ENCODE results near the gene OCA2.

OCA2 gene

GRCh38 chr15:28103831-28104230 lies 4.7 kb upstream of the OCA2 start:
- DNase-seq: no peak

DNA sequence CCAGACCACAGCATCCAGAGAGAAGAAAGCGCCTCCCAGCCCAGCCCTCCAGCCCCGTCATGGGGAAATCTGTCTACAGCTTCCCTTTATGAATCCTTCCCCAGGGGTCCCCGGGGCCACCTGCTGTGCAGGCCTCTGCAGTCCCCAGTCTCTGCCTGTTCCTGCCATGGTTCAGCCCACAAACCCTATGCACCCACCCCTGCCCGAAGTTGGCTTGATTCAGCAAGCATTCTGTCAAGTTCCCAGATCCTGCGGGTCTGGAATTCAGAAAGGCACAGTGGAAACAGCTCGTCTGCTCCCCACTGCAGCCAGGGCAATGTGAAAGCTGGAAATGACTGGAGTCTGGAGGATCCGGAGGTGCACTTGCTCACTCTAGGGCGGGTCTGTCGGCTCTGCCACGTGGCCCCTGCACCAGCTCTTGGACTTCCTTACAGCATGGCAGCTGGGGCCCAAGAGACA lies 2.9 kb upstream of the OCA2 start:
- no peak for DNase-seq

DNA sequence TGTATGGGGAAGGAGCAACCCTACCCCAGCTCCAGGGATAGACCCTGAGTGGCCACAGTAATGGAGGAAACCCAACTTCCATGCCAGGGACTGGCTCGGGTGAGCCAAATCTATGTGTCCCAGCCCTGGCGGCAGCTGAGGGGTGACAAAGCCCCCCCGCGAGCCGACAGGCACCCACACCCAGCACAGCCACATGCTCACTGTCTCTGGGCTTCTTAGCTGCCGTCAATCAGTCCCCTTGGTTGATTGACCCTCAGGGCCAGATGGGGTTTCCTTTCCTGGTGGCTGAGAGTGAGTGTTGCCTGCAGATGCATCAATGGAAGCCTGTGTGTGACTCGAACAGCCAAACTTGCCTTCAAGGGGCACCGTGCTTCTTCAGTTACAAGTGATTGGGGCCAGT lies 2.1 kb upstream of the OCA2 start:
- DNase-seq: no peak

DNA sequence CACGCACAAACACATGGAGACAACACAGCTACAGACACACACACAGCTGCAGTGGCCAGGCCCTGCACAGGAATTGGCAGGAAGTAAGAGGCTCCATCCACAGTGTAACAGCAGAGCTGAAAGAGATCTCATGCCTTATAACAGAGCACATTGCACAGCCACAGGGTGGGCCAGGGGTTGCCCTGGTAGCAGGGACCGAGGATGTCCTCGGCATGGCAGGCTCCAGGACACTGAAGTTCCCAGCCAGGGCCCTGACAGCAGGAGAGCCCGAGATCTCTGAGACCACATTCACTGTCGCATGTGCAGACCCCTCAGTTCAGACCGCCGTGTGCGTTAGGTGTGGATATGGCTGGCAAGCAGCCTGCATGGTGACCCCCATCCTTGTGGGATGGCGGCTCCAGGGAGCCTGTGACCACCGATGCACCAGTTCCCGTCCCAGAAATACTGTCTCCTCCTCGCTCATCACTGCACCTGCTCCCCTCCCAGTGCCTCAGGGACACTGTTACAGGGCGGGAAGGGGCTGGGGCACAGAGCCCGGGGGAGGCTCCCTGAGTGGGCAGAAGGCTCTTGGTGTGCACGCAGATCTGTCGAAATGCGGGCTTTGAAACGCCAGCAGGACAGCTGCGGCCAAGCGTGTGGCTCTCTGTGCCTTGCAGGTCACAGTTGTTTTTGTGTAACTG lies 1.5 kb upstream of the OCA2 start:
- no peak for DNase-seq

- no peak for DNase-seq
Measured at GRCh38 chr15:28099555-28100140, 533 bp upstream of the OCA2 start.

- DNase-seq: no peak
Measured at GRCh38 chr15:28098360-28098765, 752 bp downstream of the OCA2 start.

DNA sequence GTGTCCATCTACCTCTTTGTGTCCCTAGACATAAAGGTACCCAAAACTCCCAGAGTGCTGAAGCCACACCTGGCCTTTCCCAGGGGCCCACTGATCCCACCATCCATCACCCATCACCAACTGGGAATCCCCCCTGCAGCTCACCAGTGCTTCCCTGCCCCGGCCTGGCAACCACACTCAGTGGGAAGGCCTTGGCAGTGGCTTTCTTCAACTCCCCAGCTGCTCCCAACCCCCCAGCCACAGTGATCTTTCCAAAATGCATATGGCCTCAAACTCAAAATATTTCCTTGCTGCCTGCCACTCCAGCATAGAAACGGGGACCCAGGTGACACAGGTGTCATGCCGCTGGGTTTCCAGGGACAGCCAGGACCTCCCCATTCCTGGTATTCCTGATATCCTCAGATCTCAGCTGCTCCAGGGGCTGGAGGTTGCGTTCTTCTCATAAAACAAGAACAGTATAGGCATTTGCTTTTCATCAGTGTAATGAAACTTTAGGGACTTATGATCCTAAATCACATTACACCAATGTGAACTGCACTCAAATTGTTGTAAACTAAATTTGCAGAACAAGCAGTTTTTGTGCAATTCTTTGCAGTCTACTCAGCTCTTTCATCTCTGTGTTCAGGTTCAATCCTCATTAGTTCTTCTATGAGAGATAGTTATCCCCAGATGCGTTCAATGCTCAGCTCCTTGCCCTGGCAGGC lies 1.3 kb downstream of the OCA2 start:
- DNase-seq: no peak

DNA sequence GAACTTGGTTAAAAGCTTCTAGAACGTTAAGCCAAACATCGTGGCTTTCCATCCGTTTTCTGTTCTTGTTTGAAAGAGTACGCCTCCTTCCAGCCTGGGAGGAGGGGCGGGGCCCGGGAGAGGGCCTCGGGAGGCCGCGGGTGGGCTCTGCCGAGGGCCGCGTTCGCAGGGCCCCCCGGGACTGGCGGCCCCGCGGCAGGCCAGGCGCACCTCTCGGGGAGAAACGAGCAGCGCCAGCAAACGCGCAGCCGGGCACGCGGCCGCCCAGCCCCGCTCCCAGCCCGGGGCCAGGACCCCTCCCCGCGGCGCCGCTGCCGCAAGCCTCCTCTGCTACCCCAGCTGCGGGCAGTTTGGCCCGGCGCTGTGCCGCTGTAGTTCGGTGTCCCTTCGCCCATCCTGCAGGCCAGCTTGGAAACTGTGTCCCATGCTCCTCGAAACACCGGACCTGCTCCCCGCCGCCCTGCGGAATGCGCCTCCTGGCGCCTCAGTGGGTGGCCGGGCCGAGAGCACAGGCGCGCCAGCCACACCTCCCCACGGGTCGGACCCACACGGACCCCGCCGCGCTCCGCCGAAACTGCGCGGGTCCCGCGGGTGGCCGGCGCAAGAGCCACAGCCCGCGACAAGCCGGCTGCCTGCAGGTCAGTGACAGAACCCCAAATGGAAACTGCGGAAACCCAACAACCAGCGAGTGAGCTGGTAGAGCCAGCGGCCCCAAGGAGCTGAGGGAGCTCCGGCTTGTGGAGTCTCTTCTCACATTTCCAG lies 2.3 kb downstream of the OCA2 start:
- DNase-seq: no peak

- no peak for DNase-seq
Measured at GRCh38 chr15:28096411-28096669, 2.8 kb downstream of the OCA2 start.

- DNase-seq: no peak
Measured at GRCh38 chr15:28094732-28095521, 4.2 kb downstream of the OCA2 start.

DNA sequence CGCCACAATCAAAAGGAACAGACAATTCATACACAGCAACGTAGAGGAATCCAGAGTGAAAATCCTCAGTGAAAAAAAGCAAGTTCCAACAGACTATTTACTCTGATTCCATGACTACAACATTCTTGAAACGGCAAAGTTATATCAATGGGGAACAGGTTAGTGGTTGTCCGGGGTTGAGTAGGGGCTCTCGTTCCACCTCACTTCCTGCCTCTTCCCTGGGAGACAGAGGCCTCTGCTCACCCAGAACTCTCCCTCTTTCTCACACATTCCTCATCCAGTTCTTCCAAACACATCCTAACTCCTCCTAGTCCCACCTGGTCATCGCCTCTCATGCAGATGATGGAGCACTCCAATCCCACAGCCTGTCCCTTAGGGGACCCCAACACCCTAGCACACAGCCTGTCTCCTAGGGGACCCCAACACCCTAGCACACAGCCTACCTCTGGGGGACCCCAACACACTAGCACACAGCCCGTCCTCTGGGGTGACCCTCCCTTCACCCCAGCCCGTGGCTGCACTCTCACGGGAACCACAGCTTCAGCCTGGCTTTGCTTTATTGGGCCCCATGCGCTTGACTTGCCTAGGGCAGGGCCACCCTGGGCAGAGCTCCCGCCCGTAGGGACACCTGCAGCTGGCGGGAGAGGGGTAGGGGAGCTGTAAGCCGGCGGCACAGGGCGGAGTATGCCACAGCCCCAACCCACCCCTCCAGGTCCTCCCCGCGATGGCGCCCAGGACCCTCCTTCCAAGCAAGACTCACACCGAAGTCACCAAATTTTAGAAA lies 5.2 kb downstream of the OCA2 start:
- DNase-seq: no peak

GRCh38 chr15:28091313-28091712 lies 7.8 kb downstream of the OCA2 start:
- no peak for DNase-seq

GRCh38 chr15:28086175-28086703 lies 12.9 kb downstream of the OCA2 start:
- DNase-seq: no peak

- DNase-seq: no peak
Measured at GRCh38 chr15:28085489-28086174, 13.5 kb downstream of the OCA2 start.

DNA sequence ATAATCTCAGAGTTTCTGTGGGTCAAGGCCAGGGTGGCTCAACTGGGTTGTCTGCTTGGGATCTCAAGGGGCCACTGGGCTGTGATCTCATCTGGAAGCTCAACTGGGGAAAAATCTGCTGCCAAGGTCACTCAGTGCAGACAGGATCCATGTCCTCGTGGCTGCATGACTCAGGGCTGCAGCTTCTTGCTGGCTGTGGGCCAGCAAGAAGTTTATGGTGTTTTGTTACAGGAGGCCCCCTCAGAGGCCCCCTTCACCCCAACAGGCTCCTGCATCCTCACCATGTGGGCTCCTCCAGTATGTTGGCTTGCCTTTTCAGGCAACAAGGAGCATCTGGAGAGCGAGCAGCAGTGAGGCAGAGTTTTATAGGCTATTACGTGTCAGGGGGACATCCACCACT lies 14.6 kb downstream of the OCA2 start:
- DNase-seq: no peak

DNA sequence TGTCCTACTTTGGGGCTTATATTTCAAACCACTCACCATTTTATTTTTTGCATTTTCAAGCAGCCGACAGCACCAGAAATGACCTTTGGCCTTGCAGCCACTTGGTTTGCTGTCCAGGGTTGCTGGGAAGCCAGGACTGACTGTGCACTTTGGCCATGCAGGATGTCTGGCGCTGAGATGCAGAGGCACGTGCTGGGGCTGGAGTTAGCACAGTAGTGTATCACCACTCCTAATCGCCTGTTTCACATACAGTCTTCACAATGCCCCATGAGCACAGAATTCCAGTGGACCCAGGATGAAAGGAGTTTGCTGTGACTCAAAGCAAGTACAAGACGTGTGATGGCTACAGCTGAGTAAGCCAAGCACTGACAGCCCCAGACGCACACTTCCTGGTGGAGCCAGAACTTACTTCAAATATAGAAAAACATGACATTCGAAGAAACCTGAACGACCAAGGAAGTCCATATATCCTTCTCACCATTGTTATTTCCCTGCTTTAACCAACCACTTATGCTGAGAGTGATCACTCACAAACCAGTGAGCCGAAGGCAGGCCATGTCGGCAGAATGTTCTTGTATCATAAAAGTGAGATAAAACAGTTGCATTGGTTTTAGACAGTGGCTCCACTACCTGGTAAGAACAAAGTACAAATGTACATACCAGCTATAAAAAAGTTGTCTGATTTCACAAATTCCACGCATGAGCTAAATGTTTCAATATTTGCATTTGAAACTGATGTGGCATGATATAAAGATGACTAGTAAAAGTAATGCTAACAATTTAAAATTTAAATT lies 16.0 kb downstream of the OCA2 start:
- no peak for DNase-seq

DNA sequence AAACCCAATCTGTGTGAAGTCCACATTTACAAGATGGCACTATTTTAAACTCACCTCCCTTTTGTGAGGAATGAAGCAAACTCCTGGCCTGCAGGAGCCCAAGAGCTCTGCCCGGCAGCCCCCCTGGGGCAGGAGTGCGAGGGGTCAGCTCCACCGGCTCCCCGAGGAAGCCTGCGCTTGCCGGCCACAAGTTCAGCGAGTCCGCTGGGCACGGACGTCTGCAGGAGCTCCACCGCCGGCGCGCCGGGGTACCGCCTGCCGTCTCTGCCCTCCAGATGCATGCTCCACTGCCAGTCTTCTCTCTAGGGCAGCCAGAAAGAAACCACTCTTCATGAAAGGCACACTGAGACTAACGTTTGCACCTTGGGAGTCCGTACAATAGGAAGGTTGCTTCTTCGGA lies 17.5 kb downstream of the OCA2 start:
- DNase-seq: no peak

- DNase-seq: no peak
Measured at GRCh38 chr15:28080386-28080785, 18.7 kb downstream of the OCA2 start.

DNA sequence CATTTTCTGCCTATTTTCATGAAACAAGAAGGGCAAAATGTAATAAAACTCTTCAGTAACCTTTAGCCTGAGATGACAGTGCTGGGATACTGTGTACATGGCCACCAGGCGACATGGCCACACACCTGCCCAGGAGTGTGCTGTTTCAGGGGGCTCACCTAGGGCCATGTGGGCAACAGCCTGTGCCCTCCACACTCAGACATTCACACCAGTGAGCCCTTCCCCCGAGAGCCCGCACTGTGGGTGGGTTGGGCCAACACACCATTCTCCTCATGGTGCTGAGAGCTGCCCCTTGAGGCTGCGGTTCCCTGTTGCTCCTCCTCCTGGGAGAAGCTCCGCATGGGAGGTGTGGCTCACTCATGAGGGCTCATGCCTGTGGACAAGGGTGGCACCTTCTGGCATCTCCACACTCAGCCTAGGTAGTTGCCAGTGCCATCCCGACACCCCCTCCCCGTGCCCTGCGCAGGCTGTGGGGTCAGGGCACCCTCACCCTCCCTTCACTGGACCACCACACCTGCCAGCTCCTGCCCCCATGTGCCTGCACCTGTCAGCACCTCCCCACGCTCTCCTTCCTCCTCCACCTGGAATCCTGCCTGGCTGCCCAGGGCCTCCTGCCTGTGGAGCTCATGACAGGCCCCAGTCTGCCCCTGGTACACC lies 19.7 kb downstream of the OCA2 start:
- DNase-seq: no peak

DNA sequence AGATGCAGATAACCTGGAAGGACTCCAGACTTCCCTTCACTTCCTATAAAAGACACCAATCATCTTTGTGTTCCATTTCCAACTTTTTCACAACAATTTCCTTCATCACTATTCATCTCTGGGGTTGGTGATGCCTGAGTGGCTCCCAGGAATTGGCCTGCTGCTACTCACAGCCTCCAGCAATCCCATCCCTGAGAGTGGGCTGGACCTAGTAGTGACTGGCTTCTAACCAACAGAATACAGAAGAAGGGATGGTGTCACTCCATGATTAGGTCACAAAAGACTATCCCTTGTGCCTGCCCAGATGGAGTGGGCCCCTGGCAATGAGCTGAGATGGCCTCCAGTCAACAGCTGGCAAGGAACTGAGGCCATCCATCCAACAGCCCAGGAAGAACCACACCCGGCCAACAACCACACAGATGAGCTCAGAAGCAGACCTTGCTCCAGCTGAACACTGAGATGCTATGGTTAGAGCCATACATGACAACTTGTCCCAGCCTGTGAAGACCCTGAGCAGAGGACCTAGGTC lies 20.9 kb downstream of the OCA2 start:
- peak; percentile 20 for DNase-seq

Measured in NCI-H2029 treated with DMSO at 0.1 percent for 48 hours (cell line).